HEK293 (cell line): Measurements from ENCODE around the gene PLXNA2.

Source experiments
- CTCF ChIA-PET: fragments of 350-600 bp; formaldehyde crosslinking; extraction: SDS; loops from one replicate; lab custom pipeline; 2021; ENCODE audit warnings: antibody characterized with exemption; lab: Yijun Ruan, JAX
- POLR2A ChIA-PET: fragments of 300-600 bp; formaldehyde crosslinking; extraction: SDS; loops from one replicate; lab custom pipeline; 2020; ENCODE audit warnings: antibody characterized with exemption, inconsistent platforms; lab: Yijun Ruan, JAX
- H3K27ac ChIP-seq: fragments of 200-500 bp; sonication (Bioruptor generic); 2 replicates; pipeline ENCODE4 v1.5.1; 2014; ENCODE audit warnings: low read depth, low read length, control low read depth, inconsistent platforms; ENCODE audit errors: extremely low read depth
- H3K36me3 ChIP-seq, 2 experiments: fragments of 200-500 bp in 1 of 2; sonication (Bioruptor generic) in 1 of 2; 1 replicate in 1 of 2; 2 replicates in 1 of 2; pipeline ENCODE4 v1.5.1; 2014 to 2017; ENCODE audit warnings: inconsistent platforms in 2 of 2, low read length in 2 of 2; ENCODE audit not compliant: control insufficient read depth in 2 of 2, insufficient read depth in 1 of 2
- H3K4me1 ChIP-seq: fragments of 200-500 bp; sonication (Bioruptor generic); 2 replicates; pipeline ENCODE4 v1.5.1; 2014; ENCODE audit warnings: mild to moderate bottlenecking, low read length, inconsistent platforms; ENCODE audit not compliant: control insufficient read depth, insufficient read depth
- H3K4me3 ChIP-seq: 2 replicates; pipeline ENCODE4 v1.5.1; 2011; ENCODE audit warnings: low read depth, mild to moderate bottlenecking, control low read depth, low read length, moderate library complexity
- H3K9me3 ChIP-seq: fragments of 200-500 bp; sonication (Bioruptor generic); 2 replicates; pipeline ENCODE4 v1.5.1; 2014; ENCODE audit warnings: low read depth, low read length, inconsistent platforms; ENCODE audit not compliant: control insufficient read depth, insufficient read depth
- BCL11B ChIP-seq: fragments of 450-650 bp; formaldehyde crosslinking; IDR thresholded peaks from 2 replicates; pipeline ENCODE4 v1.5.1; 2016; ENCODE audit warnings: low read depth, missing biosample characterization, missing genetic modification characterization
- GLI2 ChIP-seq: fragments of 450-650 bp; formaldehyde crosslinking; IDR thresholded peaks from 2 replicates; pipeline ENCODE4; 2017; ENCODE audit warnings: missing biosample characterization, missing genetic modification characterization, low read depth, borderline replicate concordance
- GLIS1 ChIP-seq: fragments of 450-650 bp; formaldehyde crosslinking; IDR thresholded peaks from 2 replicates; pipeline ENCODE4 v1.5.1; 2016; ENCODE audit warnings: missing biosample characterization, missing genetic modification characterization
- SCRT1 ChIP-seq: fragments of 450-650 bp; formaldehyde crosslinking; IDR thresholded peaks from 2 replicates; pipeline ENCODE4 v1.5.1; 2016; ENCODE audit warnings: missing biosample characterization, missing genetic modification characterization, borderline replicate concordance
- SCRT2 ChIP-seq: fragments of 450-650 bp; formaldehyde crosslinking; IDR thresholded peaks from 2 replicates; pipeline ENCODE4 v1.5.1; 2016; ENCODE audit warnings: missing biosample characterization, missing genetic modification characterization
- SETDB1 ChIP-seq: IDR thresholded peaks from one replicate; pipeline ENCODE4 v1.6.1; 2017; ENCODE audit warnings: mild to moderate bottlenecking, low read length, moderate library complexity, mixed read lengths; ENCODE audit not compliant: insufficient read length
- ZBTB17 ChIP-seq: fragments of 450-650 bp; formaldehyde crosslinking; IDR thresholded peaks from 2 replicates; pipeline ENCODE4 v1.5.1; 2016; ENCODE audit warnings: missing biosample characterization, missing genetic modification characterization
- ZIC2 ChIP-seq: fragments of 450-650 bp; formaldehyde crosslinking; IDR thresholded peaks from 2 replicates; pipeline ENCODE4 v1.5.1; 2016; ENCODE audit warnings: missing biosample characterization, missing genetic modification characterization
- ZNF155 ChIP-seq: fragments of 450-650 bp; formaldehyde crosslinking; IDR thresholded peaks from 2 replicates; pipeline ENCODE4 v1.5.1; 2016; ENCODE audit warnings: missing biosample characterization, missing genetic modification characterization
- ZNF157 ChIP-seq: fragments of 450-650 bp; formaldehyde crosslinking; IDR thresholded peaks from 2 replicates; pipeline ENCODE4 v1.5.1; 2016; ENCODE audit warnings: missing biosample characterization, missing genetic modification characterization
- ZNF169 ChIP-seq: fragments of 450-650 bp; formaldehyde crosslinking; IDR thresholded peaks from 2 replicates; pipeline ENCODE4 v1.5.1; 2016; ENCODE audit warnings: missing biosample characterization, missing genetic modification characterization
- ZNF174 ChIP-seq: fragments of 450-650 bp; formaldehyde crosslinking; IDR thresholded peaks from 2 replicates; pipeline ENCODE4 v1.5.0; 2017; ENCODE audit warnings: missing biosample characterization, mild to moderate bottlenecking, missing genetic modification characterization
- ZNF211 ChIP-seq: fragments of 450-650 bp; formaldehyde crosslinking; IDR thresholded peaks from 2 replicates; pipeline ENCODE4 v1.5.1; 2016; ENCODE audit warnings: low read depth, missing biosample characterization, missing genetic modification characterization
- ZNF350 ChIP-seq: fragments of 450-650 bp; formaldehyde crosslinking; IDR thresholded peaks from 2 replicates; pipeline ENCODE4 v1.5.0; 2017; ENCODE audit warnings: missing biosample characterization, mild to moderate bottlenecking, missing genetic modification characterization
- ZNF48 ChIP-seq: fragments of 450-650 bp; formaldehyde crosslinking; IDR thresholded peaks from 2 replicates; pipeline ENCODE4 v1.5.1; 2016; ENCODE audit warnings: missing biosample characterization, missing genetic modification characterization
- ZNF660 ChIP-seq: fragments of 450-650 bp; IDR thresholded peaks from 2 replicates; pipeline ENCODE4 v1.5.1; 2018; ENCODE audit warnings: missing biosample characterization, mild to moderate bottlenecking, missing genetic modification characterization
- ZNF707 ChIP-seq: fragments of 450-650 bp; formaldehyde crosslinking; IDR thresholded peaks from 2 replicates; pipeline ENCODE4 v1.5.1; 2016; ENCODE audit warnings: missing biosample characterization, missing genetic modification characterization
- TF ChIP-seq, protein P1 (sequence below): fragments of 450-650 bp; formaldehyde crosslinking; IDR thresholded peaks from 2 replicates; pipeline ENCODE4 v1.5.1; 2016; ENCODE audit warnings: missing biosample characterization, missing genetic modification characterization
- TF ChIP-seq, protein P2 (sequence below): sonication (generic); formaldehyde crosslinking; IDR thresholded peaks from 2 replicates; pipeline ENCODE4 v1.8.1; 2022; ENCODE audit warnings: mild to moderate bottlenecking, moderate library complexity, missing genetic modification reagents
- TF ChIP-seq, protein P3 (sequence below): fragments of 450-650 bp; formaldehyde crosslinking; conservative IDR thresholded peaks from 2 replicates; pipeline ENCODE4 v1.5.1; 2016; ENCODE audit warnings: low read depth, missing biosample characterization, missing genetic modification characterization
- TF ChIP-seq, protein P4 (sequence below): fragments of 450-650 bp; formaldehyde crosslinking; IDR thresholded peaks from 2 replicates; pipeline ENCODE4 v1.5.1; 2016; ENCODE audit warnings: missing biosample characterization, missing genetic modification characterization

The PLXNA2 gene

DNA sequence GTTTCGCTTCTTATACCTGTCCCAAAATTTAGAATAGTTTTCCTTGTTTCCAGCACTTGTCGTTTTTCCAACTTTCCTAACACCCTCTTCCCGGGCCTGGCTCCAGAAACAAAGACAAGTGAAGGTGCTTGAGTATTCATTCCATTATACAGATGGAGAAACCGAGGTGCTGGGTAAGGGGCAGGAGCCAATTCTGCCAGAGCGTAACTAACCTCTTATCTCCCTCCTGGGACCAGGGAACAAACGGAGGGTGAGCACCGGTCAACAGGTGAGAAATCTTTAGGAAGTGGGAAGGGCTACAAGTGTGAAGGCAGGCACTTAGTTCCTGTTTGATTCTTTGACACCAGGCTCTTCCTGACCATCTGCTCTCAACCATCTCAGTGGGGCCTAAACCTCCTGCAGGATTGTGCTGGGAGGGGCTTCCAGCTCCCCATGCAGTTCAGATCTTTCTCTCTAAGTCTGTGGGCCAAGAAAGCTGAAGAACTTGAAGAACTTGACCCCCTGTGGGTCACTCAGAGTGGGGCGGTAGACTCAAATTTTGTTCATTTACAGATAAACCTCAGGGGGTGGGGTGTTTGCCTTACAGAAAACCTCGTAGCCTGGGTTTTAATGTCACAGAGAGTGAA, 8.7 kb downstream of the PLXNA2 start:
- ChIA-PET CTCF (interaction anchor here (0.7 to 14.9 kb wide), 4 partner anchors 9 to 973 kb away, joined by 3 to 175 read pairs (median 4); partner anchors contain the start of gene PLXNA2), POLR2A (interaction anchor here (0.6 to 2.4 kb wide), 2 partner anchors 9 to 46 kb away, joined by 3 to 10 read pairs; partner anchors contain the start of gene PLXNA2)
- H3K4me1 ChIP-seq: peaks cover 9% of the 10 kb centered on the region; the same call in 1 of the 2 replicates
- H3K36me3 ChIP-seq: no peaks in the 10 kb centered on the region
- H3K9me3 ChIP-seq: no peaks in the 10 kb centered on the region
- no peak overlapping the region for H3K4me3 ChIP-seq
- no peak for TF ChIP-seq ZNF211 (tag by site-specific recombination)
- no peak for TF ChIP-seq ZNF174 (tag by site-specific recombination)
- no peak for TF ChIP-seq ZNF707 (tag by site-specific recombination)
- TF ChIP-seq, protein P1, sequence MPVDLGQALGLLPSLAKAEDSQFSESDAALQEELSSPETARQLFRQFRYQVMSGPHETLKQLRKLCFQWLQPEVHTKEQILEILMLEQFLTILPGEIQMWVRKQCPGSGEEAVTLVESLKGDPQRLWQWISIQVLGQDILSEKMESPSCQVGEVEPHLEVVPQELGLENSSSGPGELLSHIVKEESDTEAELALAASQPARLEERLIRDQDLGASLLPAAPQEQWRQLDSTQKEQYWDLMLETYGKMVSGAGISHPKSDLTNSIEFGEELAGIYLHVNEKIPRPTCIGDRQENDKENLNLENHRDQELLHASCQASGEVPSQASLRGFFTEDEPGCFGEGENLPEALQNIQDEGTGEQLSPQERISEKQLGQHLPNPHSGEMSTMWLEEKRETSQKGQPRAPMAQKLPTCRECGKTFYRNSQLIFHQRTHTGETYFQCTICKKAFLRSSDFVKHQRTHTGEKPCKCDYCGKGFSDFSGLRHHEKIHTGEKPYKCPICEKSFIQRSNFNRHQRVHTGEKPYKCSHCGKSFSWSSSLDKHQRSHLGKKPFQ (tag by site-specific recombination): no peak
- TF ChIP-seq SCRT2 (tag by site-specific recombination): peak; percentile 61; the same call in 1 of the 2 replicates
- TF ChIP-seq ZNF155 (tag by site-specific recombination): no peak
- TF ChIP-seq, protein P2, sequence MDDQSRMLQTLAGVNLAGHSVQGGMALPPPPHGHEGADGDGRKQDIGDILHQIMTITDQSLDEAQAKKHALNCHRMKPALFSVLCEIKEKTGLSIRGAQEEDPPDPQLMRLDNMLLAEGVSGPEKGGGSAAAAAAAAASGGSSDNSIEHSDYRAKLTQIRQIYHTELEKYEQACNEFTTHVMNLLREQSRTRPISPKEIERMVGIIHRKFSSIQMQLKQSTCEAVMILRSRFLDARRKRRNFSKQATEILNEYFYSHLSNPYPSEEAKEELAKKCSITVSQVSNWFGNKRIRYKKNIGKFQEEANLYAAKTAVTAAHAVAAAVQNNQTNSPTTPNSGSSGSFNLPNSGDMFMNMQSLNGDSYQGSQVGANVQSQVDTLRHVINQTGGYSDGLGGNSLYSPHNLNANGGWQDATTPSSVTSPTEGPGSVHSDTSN (CRISPR knock-in tag): no peak
- no peak for TF ChIP-seq ZNF169 (tag by site-specific recombination)
- TF ChIP-seq ZNF660 (tag by site-specific recombination): no peak
- no peak for TF ChIP-seq ZNF48 (tag by site-specific recombination)
- no peak for TF ChIP-seq ZNF157 (tag by site-specific recombination)
- peak; percentile 51; the same call in 1 of the 2 replicates for TF ChIP-seq SCRT1
- peak; percentile 35 for TF ChIP-seq GLIS1
- TF ChIP-seq ZBTB17: no peak
- no peak for TF ChIP-seq GLI2 (tag by site-specific recombination)
- TF ChIP-seq SETDB1: no peak
- TF ChIP-seq, protein P3, sequence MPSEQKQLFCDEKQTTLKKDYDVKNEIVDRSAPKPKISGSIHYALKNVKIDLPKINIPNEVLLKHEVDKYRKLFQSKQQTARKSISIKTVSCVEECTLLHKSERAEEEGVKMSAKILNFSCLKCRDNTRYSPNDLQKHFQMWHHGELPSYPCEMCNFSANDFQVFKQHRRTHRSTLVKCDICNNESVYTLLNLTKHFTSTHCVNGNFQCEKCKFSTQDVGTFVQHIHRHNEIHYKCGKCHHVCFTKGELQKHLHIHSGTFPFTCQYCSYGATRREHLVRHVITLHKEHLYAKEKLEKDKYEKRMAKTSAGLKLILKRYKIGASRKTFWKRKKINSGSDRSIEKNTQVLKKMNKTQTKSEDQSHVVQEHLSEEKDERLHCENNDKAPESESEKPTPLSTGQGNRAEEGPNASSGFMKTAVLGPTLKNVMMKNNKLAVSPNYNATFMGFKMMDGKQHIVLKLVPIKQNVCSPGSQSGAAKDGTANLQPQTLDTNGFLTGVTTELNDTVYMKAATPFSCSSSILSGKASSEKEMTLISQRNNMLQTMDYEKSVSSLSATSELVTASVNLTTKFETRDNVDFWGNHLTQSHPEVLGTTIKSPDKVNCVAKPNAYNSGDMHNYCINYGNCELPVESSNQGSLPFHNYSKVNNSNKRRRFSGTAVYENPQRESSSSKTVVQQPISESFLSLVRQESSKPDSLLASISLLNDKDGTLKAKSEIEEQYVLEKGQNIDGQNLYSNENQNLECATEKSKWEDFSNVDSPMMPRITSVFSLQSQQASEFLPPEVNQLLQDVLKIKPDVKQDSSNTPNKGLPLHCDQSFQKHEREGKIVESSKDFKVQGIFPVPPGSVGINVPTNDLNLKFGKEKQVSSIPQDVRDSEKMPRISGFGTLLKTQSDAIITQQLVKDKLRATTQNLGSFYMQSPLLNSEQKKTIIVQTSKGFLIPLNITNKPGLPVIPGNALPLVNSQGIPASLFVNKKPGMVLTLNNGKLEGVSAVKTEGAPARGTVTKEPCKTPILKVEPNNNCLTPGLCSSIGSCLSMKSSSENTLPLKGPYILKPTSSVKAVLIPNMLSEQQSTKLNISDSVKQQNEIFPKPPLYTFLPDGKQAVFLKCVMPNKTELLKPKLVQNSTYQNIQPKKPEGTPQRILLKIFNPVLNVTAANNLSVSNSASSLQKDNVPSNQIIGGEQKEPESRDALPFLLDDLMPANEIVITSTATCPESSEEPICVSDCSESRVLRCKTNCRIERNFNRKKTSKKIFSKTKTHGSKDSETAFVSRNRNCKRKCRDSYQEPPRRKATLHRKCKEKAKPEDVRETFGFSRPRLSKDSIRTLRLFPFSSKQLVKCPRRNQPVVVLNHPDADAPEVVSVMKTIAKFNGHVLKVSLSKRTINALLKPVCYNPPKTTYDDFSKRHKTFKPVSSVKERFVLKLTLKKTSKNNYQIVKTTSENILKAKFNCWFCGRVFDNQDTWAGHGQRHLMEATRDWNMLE: no peak
- peak; percentile 88 for TF ChIP-seq ZIC2 (tag by site-specific recombination)
- no peak for TF ChIP-seq BCL11B
- TF ChIP-seq ZNF350 (tag by site-specific recombination): no peak
- TF ChIP-seq, protein P4, sequence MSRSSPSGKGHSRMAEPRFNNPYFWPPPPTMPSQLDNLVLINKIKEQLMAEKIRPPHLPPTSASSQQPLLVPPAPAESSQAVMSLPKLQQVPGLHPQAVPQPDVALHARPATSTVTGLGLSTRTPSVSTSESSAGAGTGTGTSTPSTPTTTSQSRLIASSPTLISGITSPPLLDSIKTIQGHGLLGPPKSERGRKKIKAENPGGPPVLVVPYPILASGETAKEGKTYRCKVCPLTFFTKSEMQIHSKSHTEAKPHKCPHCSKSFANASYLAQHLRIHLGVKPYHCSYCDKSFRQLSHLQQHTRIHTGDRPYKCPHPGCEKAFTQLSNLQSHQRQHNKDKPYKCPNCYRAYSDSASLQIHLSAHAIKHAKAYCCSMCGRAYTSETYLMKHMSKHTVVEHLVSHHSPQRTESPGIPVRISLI (tag by site-specific recombination): no peak
- no peak overlapping the region for H3K27ac ChIP-seq
